GM10266 (cell line): ENCODE measurements around the gene CCDC57.
"Not testable (repeated sequence)": the region's sequence is repeated elsewhere in the genome, so short reads cannot be mapped to it uniquely, and the experiment has no call there.

Experiments
- DNase-seq: peaks from one replicate; pipeline ENCODE4 v3.0.0; 2012; ENCODE audit errors: extremely low spot score
- TF ChIP-seq, protein P1 (sequence below): IDR thresholded peaks from 2 replicates; pipeline ENCODE4 v1.5.1; 2012; ENCODE audit warnings: mild to moderate bottlenecking, low read depth; ENCODE audit not compliant: control insufficient read depth, insufficient read depth; ENCODE audit errors: missing control alignments

CCDC57 gene

DNA sequence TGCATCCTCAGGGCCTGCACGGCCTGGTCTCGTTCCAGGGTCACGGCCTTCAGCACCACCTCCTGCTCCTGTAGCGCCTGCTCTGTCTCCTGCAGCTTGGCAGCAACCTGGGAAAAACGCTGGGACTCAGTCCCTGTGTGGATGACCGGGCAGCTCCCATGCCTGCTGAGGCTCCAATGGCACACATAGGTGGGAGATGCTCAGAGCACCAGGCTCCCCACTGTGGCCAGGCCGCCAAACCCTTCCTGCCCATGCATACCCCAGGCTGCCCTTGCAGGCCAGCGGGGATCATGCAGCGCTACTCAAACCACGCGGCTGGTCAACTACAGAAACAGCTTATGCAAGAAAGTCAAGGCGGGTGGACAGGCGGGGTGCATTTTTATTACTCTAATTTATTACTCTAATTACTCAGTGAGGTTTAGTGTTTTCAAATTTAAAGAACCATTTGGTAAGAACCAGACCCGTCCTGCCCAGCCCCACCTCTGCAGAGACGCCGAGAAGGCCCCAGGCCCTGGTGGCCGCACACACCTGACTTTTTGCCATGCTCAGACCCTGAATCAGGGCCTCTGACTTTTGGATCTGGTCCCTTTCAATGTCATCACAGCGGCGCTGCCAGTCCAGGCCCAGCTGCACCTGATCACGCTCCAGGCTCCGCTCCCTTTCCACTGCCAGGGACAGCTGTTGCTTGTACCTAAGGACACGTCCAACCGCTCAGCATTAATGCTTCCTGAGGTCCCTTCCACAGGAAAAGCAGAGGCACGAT is 34.0 kb downstream of the CCDC57 start:
- TF ChIP-seq, protein P1, sequence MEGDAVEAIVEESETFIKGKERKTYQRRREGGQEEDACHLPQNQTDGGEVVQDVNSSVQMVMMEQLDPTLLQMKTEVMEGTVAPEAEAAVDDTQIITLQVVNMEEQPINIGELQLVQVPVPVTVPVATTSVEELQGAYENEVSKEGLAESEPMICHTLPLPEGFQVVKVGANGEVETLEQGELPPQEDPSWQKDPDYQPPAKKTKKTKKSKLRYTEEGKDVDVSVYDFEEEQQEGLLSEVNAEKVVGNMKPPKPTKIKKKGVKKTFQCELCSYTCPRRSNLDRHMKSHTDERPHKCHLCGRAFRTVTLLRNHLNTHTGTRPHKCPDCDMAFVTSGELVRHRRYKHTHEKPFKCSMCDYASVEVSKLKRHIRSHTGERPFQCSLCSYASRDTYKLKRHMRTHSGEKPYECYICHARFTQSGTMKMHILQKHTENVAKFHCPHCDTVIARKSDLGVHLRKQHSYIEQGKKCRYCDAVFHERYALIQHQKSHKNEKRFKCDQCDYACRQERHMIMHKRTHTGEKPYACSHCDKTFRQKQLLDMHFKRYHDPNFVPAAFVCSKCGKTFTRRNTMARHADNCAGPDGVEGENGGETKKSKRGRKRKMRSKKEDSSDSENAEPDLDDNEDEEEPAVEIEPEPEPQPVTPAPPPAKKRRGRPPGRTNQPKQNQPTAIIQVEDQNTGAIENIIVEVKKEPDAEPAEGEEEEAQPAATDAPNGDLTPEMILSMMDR = no peak

DNA sequence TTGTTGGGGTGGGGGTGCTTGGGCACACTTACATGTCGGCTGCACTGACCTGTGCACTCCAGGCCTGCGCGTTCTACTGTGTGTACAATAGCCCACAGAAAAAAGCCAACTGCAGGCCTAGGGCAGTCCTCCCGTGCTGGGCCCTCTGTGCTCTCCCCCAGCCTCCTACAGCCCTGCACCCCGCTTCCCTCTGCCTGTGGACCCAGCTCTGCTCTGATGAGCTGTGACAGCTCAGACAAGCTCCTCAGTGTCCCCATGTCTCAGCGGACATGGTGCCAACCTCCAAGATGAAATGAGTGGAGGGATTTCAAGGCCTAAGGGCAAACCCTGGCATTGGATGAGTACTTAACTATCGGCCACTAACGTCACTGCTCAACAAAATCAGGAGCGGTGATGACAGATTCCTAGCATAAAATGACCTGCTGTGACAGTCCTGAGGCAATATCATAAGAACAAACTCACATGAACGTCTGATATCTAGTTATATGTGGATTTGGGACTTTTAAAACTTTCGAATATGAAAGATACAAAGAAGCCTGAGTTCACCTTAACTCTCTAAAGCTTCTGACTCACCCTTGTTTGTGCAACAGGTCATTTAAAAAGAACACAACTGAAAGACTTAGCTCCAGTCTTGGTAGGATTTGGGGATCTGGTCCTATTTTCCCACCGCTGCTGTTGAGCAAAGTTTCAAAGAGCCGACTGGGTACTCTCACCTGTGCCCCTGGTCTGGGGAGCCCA is 34.7 kb downstream of the CCDC57 start:
- TF ChIP-seq, protein P1 = no peak
- DNase-seq = no peak

More for the DNA sequence above, 34.0 kb downstream of the CCDC57 start:
- DNase-seq = no peak

DNA sequence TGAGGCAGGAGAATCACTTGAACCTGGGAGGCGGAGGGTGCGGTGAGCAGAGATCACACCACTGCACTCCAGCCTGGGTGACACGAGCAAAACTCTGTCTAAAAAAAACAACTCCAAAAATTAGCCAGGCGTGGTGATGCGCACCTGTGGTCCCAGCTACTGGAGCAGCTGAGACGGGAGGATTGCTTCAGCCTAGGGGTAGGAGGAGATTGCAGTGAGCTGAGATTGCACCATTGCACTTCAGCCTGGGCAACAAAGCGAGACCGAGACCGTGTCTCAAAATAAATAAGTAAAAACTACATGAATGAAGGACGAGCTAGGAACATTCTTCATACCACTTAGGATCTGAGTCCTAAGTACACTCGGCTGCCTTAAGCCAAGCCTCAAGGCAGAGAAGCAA is 35.4 kb downstream of the CCDC57 start:
- TF ChIP-seq, protein P1 = no peak
- no peak for DNase-seq

DNA sequence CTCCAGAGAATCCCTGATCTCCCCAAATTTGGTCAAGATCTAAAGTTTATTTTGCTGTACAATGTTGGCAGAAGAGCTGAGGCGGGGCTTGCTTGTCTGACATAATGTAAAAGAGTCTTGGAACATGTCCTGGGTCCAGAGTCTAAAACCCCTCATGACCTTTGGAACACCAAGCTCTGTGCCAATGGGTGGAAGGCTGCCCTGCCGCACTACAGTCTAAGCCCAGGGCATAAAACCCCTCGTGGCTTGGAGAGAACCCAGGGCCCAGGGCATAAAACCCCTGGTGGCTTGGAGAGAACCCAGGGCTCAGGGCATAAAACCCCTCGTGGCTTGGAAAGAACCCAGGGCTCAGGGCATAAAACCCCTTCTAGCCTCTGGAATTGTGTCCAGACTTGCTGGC is 36.7 kb downstream of the CCDC57 start:
- DNase-seq = no peak
- TF ChIP-seq, protein P1 = no peak

DNA sequence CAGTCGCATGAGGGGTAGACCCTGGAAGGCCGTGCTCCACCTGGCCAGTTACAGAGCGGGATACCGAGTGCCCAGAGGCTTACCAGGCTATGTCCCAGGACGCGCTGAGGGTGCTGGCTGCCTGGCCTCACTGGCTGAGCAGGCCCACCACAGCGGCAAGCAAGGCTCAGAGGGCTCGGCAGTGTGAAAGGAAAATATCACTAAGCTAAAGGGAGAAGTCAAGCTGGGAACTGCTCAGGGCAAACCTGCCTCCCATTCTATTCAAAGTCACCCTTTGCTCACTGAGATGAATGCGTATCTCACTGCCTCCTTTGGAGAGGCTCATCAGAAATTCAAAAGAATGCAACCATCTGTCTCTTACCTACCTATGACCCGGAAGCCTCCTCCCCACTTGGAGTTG is 37.4 kb downstream of the CCDC57 start:
- TF ChIP-seq, protein P1 = no peak

DNA sequence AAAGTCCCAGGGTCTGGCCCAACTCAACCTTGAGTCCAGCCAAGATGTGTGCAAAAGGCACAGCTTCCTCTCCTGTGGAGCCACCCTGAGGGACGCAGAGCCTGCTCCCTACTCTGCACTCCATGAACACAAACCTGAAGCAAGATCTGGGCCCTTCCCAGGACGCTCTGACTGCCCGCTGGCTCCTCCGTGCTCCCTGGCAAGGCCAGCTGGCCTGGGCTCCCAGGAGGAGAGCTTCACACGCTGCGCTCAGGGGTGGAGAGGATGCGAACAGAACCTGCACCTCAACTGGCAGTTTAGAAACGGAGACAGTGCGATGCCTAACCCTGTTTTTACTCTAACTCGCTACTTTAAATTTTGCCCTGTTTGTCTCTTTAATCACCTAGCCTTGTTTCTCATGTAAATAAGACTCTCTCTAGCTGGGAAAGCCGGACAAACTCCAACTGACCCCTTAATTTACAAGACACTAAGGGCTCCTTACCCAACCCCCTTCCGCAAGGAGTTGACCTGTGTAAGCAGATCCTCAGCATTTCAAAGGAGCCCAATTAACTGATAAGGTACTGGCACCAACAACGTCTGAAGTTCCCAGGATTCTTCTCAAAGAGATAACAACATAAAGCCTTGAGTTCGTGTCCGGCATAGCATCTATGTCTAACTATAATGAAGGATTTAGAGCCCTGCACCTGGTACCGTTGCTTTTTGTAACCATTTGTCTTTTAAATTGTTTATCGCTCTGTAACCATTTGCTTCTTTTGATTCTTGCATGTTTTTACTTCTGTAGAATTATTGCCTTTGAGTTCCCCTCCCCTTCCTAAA is 38.4 kb downstream of the CCDC57 start:
- DNase-seq = not testable (repeated sequence)

More for the DNA sequence above, 37.4 kb downstream of the CCDC57 start:
- DNase-seq = no peak

DNA sequence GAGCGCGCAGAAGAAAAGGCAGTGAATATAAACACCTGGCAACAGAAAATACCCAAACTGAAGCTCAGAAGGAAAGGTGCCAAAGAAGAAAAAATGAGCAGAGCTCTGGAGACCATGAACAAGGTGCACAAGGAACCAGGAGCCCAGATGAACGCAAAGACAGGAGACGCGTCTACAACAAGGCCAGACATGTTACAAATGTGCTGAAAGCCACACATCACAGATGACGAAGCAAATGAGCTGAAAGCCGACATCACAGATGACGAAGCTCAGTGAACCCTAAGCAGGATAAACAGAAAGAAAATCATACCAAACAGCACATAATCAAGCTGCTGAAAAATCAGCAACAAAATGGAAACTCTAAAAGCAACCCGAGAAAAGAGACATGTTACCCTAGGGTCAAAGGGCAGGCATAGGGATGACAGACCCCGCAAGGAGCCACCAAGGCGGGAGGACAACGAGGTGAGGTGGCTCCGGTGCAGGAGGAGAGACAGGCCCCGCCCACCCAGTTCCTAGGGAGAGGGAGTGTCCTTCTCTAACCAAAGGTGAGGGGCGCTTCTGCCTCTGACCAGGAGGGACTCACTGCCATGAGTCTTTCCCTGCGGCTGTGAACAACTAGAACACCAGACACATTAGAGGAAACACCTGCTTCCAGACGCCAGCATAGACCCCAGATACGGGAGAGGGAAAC is 39.1 kb downstream of the CCDC57 start:
- DNase-seq = no peak
- TF ChIP-seq, protein P1 = no peak
